Liver (tissue), 9 donors: Measurements from ENCODE around the gene DAPK3. TPM values are rescaled to one million over a fixed set of nuclear protein-coding genes. Genes with fewer than 3 reads are reported as not detected.

Experiments
- DNase-seq: peaks from one replicate; pipeline ENCODE4 v3.0.0-alpha.2; 2017; ENCODE audit warnings: low spot score
- H3K27ac ChIP-seq, 2 donors: one replicate each; pipeline ENCODE4 v1.7.0; 2013; ENCODE audit warnings: inconsistent platforms in 2 of 2, low read length in 2 of 2, control low read depth in 1 of 2, low read depth in 1 of 2, mild to moderate bottlenecking in 1 of 2
- H3K27me3 ChIP-seq, 4 donors: one replicate each; pipeline versions ENCODE4 v1.6.1 to v1.7.0; 2013; ENCODE audit warnings: low read length in 3 of 4, inconsistent platforms in 1 of 4, mild to moderate bottlenecking in 1 of 4, moderate library complexity in 1 of 4; ENCODE audit not compliant: control insufficient read depth in 4 of 4, insufficient read depth in 4 of 4
- H3K36me3 ChIP-seq, 4 donors: one replicate each; pipeline versions ENCODE4 v1.6.1 to v1.7.0; 2013; ENCODE audit warnings: low read length in 3 of 4, mild to moderate bottlenecking in 3 of 4, low read depth in 1 of 4, moderate library complexity in 1 of 4; ENCODE audit not compliant: control insufficient read depth in 4 of 4, insufficient read depth in 3 of 4
- H3K4me1 ChIP-seq, 4 donors: one replicate each; pipeline versions ENCODE4 v1.6.1 to v1.7.0; 2013; ENCODE audit warnings: low read length in 3 of 4, mild to moderate bottlenecking in 3 of 4, moderate library complexity in 1 of 4; ENCODE audit not compliant: control insufficient read depth in 4 of 4, insufficient read depth in 4 of 4
- H3K4me3 ChIP-seq, 3 donors: one replicate each; pipeline versions ENCODE4 v1.6.1 to v1.7.0; 2013; ENCODE audit warnings: low read length in 3 of 3, control low read depth in 1 of 3, low read depth in 1 of 3, mild to moderate bottlenecking in 1 of 3
- H3K9ac ChIP-seq, 2 donors: one replicate each; pipeline ENCODE4 v1.7.0; 2013; ENCODE audit warnings: low read length in 2 of 2, mild to moderate bottlenecking in 2 of 2, moderate library complexity in 2 of 2, control low read depth in 1 of 2, low read depth in 1 of 2
- H3K9me3 ChIP-seq, 4 donors: one replicate each; pipeline versions ENCODE4 v1.6.1 to v1.7.0; 2013; ENCODE audit warnings: low read length in 3 of 4; ENCODE audit not compliant: control insufficient read depth in 4 of 4
- ATF3 ChIP-seq: IDR thresholded peaks from 2 replicates; pipeline ENCODE4 v1.6.1; 2016; ENCODE audit warnings: antibody characterized with exemption
- FOXA1 ChIP-seq: IDR thresholded peaks from 2 replicates; pipeline ENCODE4 v1.6.1; 2016; ENCODE audit warnings: antibody characterized with exemption
- FOXA2 ChIP-seq: IDR thresholded peaks from 2 replicates; pipeline ENCODE4 v1.6.1; 2016; ENCODE audit warnings: antibody characterized with exemption
- GABPA ChIP-seq, 2 donors: IDR thresholded peaks in 1 of 2; conservative IDR thresholded peaks in 1 of 2; 2 replicates each; pipeline ENCODE4 v1.6.1; 2016; ENCODE audit warnings: antibody characterized with exemption in 2 of 2, mild to moderate bottlenecking in 1 of 2, moderate library complexity in 1 of 2
- HNF4A ChIP-seq, 2 donors: conservative IDR thresholded peaks; 2 replicates each; pipeline ENCODE4 v1.6.1; 2016; ENCODE audit warnings: antibody characterized with exemption in 2 of 2, mild to moderate bottlenecking in 2 of 2
- HNF4G ChIP-seq: IDR thresholded peaks from 2 replicates; pipeline ENCODE4 v1.6.1; 2016; ENCODE audit warnings: antibody characterized with exemption
- JUND ChIP-seq, 2 donors: IDR thresholded peaks; 2 replicates each; pipeline ENCODE4 v1.6.1; 2016; ENCODE audit warnings: antibody characterized with exemption in 2 of 2
- NR2F2 ChIP-seq: IDR thresholded peaks from 2 replicates; pipeline ENCODE4 v1.6.1; 2016; ENCODE audit warnings: antibody characterized with exemption
- RAD21 ChIP-seq, 2 donors: IDR thresholded peaks; 2 replicates each; pipeline ENCODE4 v1.6.1; 2016; ENCODE audit warnings: antibody characterized with exemption in 2 of 2, mild to moderate bottlenecking in 2 of 2
- REST ChIP-seq: IDR thresholded peaks from 2 replicates; pipeline ENCODE4 v1.6.1; 2016; ENCODE audit warnings: antibody characterized with exemption, mild to moderate bottlenecking
- RXRA ChIP-seq, 2 donors: IDR thresholded peaks; 2 replicates each; pipeline ENCODE4 v1.6.1; 2017 to 2018; ENCODE audit warnings: antibody characterized with exemption in 2 of 2, mild to moderate bottlenecking in 1 of 2
- SP1 ChIP-seq: IDR thresholded peaks from 2 replicates; pipeline ENCODE4 v1.6.1; 2018; ENCODE audit warnings: antibody characterized with exemption, mild to moderate bottlenecking
- TAF1 ChIP-seq: conservative IDR thresholded peaks from 2 replicates; pipeline ENCODE4 v1.6.1; 2016; ENCODE audit warnings: antibody characterized with exemption, mild to moderate bottlenecking
- YY1 ChIP-seq: IDR thresholded peaks from 2 replicates; pipeline ENCODE4 v1.6.1; 2016; ENCODE audit warnings: antibody characterized with exemption, mild to moderate bottlenecking
- ZBTB33 ChIP-seq: IDR thresholded peaks from 2 replicates; pipeline ENCODE4 v1.6.1; 2016; ENCODE audit warnings: antibody characterized with exemption
- WGBS: extraction: QIAGEN DNeasy Blood & Tissue Kit; methylation state at CpG from one replicate; pipeline ENCODE4 v1.1.7; 2013; 5-methylcytosine and 5-hydroxymethylcytosine counted together
- polyA plus RNA-seq, 2 donors: library from polyadenylated mRNA; stranded (reverse) in 1 of 2; unstranded in 1 of 2; fragments of 200-250 nt in 1 of 2; fragments of >200 nt in 1 of 2; fragmentation: Nextera tagmentation in 1 of 2; extraction: Ambion mirVana in 1 of 2; gene quantifications; one replicate each; pipeline versions ENCODE4 v1.2.1 to v1.2.3, GENCODE V29; 2013 to 2015
- total RNA-seq, 2 donors: library from RNA; depleted of rRNA; stranded (reverse); fragments of >200 nt; gene quantifications; one replicate each; pipeline ENCODE4 v1.2.3, GENCODE V29; 2014
- donor health status: healthy.
- donor health status: healthy.
- donor health status: healthy.
- donor health status: healthy.
- donor health status: healthy.

The DAPK3 gene
- total and polyA plus RNA-seq, 4 donors = 3.0 to 29.5 (median 23.8) TPM

- TF ChIP-seq REST (no peak), FOXA1 (no peak), RAD21 (IDR thresholded peaks at IDR 0.05) (no peak), HNF4G (no peak), YY1 (no peak), ATF3 (no peak), ZBTB33 (no peak), FOXA2 (no peak)
- H3K27me3 ChIP-seq = no peaks in the 10 kb centered on the region
- no peak for DNase-seq
- no peak overlapping the region for H3K4me3 ChIP-seq
- peaks cover 0 to 20% (median 12%) of the 10 kb centered on the region in 4 donors for H3K36me3 ChIP-seq
- no peak overlapping the region for H3K27ac ChIP-seq
- H3K9ac ChIP-seq = no peak overlapping the region
- WGBS = 82% methylated on average over 25 of the region's 25 CpGs
- no peaks in the 10 kb centered on the region for H3K9me3 ChIP-seq
- H3K4me1 ChIP-seq = peaks cover 15 to 60% (median 37%) of the 10 kb centered on the region in 4 donors
Measured at GRCh38 chr19:4014541-4015491, 43.9 kb upstream of the DAPK3 start.

- H3K27ac ChIP-seq = no peak overlapping the region
- H3K4me1 ChIP-seq = peaks cover 22 to 69% (median 42%) of the 10 kb centered on the region in 4 donors
- H3K9ac ChIP-seq = no peak overlapping the region
- H3K27me3 ChIP-seq = no peaks in the 10 kb centered on the region
- 95% methylated on average over 20 of the region's 20 CpGs for WGBS
- DNase-seq = no peak
- peaks cover 0 to 20% (median 12%) of the 10 kb centered on the region in 4 donors for H3K36me3 ChIP-seq
- H3K9me3 ChIP-seq = no peaks in the 10 kb centered on the region
- H3K4me3 ChIP-seq = no peak overlapping the region
- no peak for TF ChIP-seq ATF3
- TF ChIP-seq YY1 = no peak
- no peak for TF ChIP-seq JUND (IDR thresholded peaks at IDR 0.05)
- no peak for TF ChIP-seq FOXA1
- TF ChIP-seq HNF4A (conservative IDR thresholded peaks at IDR 0.05) = no peak
- no peak for TF ChIP-seq GABPA (IDR thresholded peaks at IDR 0.05 in 1 of 2, conservative IDR thresholded peaks at IDR 0.05 in 1 of 2)
- TF ChIP-seq NR2F2 = no peak
- no peak for TF ChIP-seq FOXA2
- TF ChIP-seq RXRA (IDR thresholded peaks at IDR 0.05) = no peak
- no peak for TF ChIP-seq TAF1
- TF ChIP-seq SP1 = no peak
- no peak for TF ChIP-seq ZBTB33
- TF ChIP-seq RAD21 (IDR thresholded peaks at IDR 0.05) = no peak
- TF ChIP-seq HNF4G = no peak
Measured at GRCh38 chr19:4013886-4014540, 43.1 kb upstream of the DAPK3 start.
